Measurements from ENCODE around the gene PLEKHM3. TPM values are rescaled to one million over a fixed set of nuclear protein-coding genes. Genes with fewer than 3 reads are reported as not detected.

PLEKHM3 gene
- total and polyA plus RNA-seq, 2 of the 13 experiments (the other 11 are each of a cell fraction or from before 2014, with no cell fraction given): 4.5 to 4.7 TPM

GRCh38 chr2:208033701-208034502 lies 8.6 kb upstream of the PLEKHM3 start (continued):
- TF ChIP-seq PRMT3 (CRISPR knock-in tag; IDR thresholded peaks at IDR 0.05; ENCODE audit: borderline replicate concordance, low read depth): no peak; the same call in 1 of the 2 replicates
- TF ChIP-seq ZC3H13 (CRISPR knock-in tag; IDR thresholded peaks at IDR 0.05): no peak
- no peak for TF ChIP-seq RBM39 (IDR thresholded peaks at IDR 0.05; ENCODE audit: low read depth, low read length, poor library complexity, severe bottlenecking)
- 0 out of 2 replicates have a peak, but pooled peaks have one; percentile 44 for TF ChIP-seq NCOA1 (CRISPR knock-in tag; IDR thresholded peaks at IDR 0.05)
- TF ChIP-seq ZSCAN31 (CRISPR knock-in tag; IDR thresholded peaks at IDR 0.05; ENCODE audit: low read depth): no peak
- TF ChIP-seq, protein P1, sequence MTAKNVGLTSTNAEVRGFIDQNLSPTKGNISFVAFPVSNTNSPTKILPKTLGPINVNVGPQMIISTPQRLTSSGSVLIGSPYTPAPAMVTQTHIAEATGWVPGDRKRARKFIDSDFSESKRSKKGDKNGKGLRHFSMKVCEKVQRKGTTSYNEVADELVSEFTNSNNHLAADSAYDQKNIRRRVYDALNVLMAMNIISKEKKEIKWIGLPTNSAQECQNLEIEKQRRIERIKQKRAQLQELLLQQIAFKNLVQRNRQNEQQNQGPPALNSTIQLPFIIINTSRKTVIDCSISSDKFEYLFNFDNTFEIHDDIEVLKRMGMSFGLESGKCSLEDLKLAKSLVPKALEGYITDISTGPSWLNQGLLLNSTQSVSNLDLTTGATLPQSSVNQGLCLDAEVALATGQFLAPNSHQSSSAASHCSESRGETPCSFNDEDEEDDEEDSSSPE (CRISPR knock-in tag; IDR thresholded peaks at IDR 0.05): no peak
- TF ChIP-seq ZNF235 (CRISPR knock-in tag; IDR thresholded peaks at IDR 0.05; ENCODE audit: borderline replicate concordance): no peak
- no peak for TF ChIP-seq ZNF383 (CRISPR knock-in tag; IDR thresholded peaks at IDR 0.05; ENCODE audit: borderline replicate concordance)
- no peak for TF ChIP-seq ELF4 (CRISPR knock-in tag; IDR thresholded peaks at IDR 0.05; ENCODE audit: borderline replicate concordance)
- no peak for TF ChIP-seq ZC3H4 (CRISPR knock-in tag; IDR thresholded peaks at IDR 0.05; ENCODE audit: borderline replicate concordance)
- TF ChIP-seq TOPORS (CRISPR knock-in tag; IDR thresholded peaks at IDR 0.05): peak; percentile 62; the same call in 1 of the 2 replicates

Data from HepG2 (cell line).